Measurements from ENCODE around the gene PTPRK. TPM values are rescaled to one million over a fixed set of nuclear protein-coding genes. Genes with fewer than 3 reads are reported as not detected.

Gene PTPRK
- total and polyA plus RNA-seq, 9 of the 15 experiments (the other 6 are each of a cell fraction or from before 2014, with no cell fraction given) = 0.04 to 0.51 TPM; not detected in 7

GRCh38 chr6:127990074-127990473 lies 530.3 kb downstream of the PTPRK start:
- Histone ChIP-seq H4K20me1 (replicated peaks; ENCODE audit: control insufficient read depth, insufficient read depth, low read length) (no peaks in the 10 kb centered on the region), H2AFZ (ENCODE audit: low read depth, low read length) (no peak overlapping the region), H3K9me3 (replicated peaks; ENCODE audit: control insufficient read depth, insufficient read depth, low read depth, low read length) (0 out of 2 replicates have a peak, but pooled peaks cover 3% of the 10 kb centered on the region), H3K79me2 (ENCODE audit: control insufficient read depth, insufficient read depth, low read length) (no peaks in the 10 kb centered on the region), H3K4me3 (no peak overlapping the region), H3K9me1 (ENCODE audit: control insufficient read depth, insufficient read depth, low read length) (no peaks in the 10 kb centered on the region), H3K9ac (ENCODE audit: insufficient read depth in 1 of 2, low read depth in 2 of 2, low read length in 2 of 2) (no peak overlapping the region), H3K36me3 (ENCODE audit: control insufficient read depth, insufficient read depth, low read length) (no peaks in the 10 kb centered on the region), H3K4me1 (replicated peaks in 1 of 2; ENCODE audit: control insufficient read depth in 2 of 2, insufficient read depth in 2 of 2, low read length in 2 of 2) (no peaks in the 10 kb centered on the region), H3K27ac (ENCODE audit: extremely low read depth, low read depth, low read length) (no peak overlapping the region), H3K27me3 (ENCODE audit: control insufficient read depth in 2 of 2, insufficient read depth in 2 of 2, low read length in 2 of 2) (no peaks in the 10 kb centered on the region), H3K4me2 (ENCODE audit: insufficient read depth, low read length) (no peak overlapping the region)
- intact Hi-C loops (cut with micrococcal nuclease) (no loop called here), in situ Hi-C loops (cut with MboI) (no loop called here)
- DNase-seq (ENCODE audit: extremely low read depth in 1 of 4, low spot score in 3 of 4) (no peak), FAIRE-seq (no peak), ATAC-seq (no peak)
- no TSS peak for BruUV-seq (replicated peaks)
- POLR2A ChIA-PET = no interaction called here
- CTCF ChIA-PET (ENCODE audit: low intra/inter-chr PET ratio) = no interaction called here
- TF ChIP-seq MAFG (tag; conservative IDR thresholded peaks at IDR 0.05) = no peak
- no peak for TF ChIP-seq ZNF263 (CRISPR knock-in tag; IDR thresholded peaks at IDR 0.05; ENCODE audit: borderline replicate concordance)
- no peak for TF ChIP-seq TEAD4 (IDR thresholded peaks at IDR 0.05; ENCODE audit: low read length)
- TF ChIP-seq TEAD4 (CRISPR knock-in tag; IDR thresholded peaks at IDR 0.05; ENCODE audit: borderline replicate concordance) = no peak
- no peak for TF ChIP-seq POLR2A (conservative IDR thresholded peaks at IDR 0.05)
- TF ChIP-seq ESRRA (IDR thresholded peaks at IDR 0.05; ENCODE audit: borderline replicate concordance, low read depth) = no peak
- TF ChIP-seq ZNF77 (CRISPR knock-in tag; IDR thresholded peaks at IDR 0.05) = no peak
- TF ChIP-seq ZFPM2 (CRISPR knock-in tag; IDR thresholded peaks at IDR 0.05) = no peak
- no peak for TF ChIP-seq ZFP1 (CRISPR knock-in tag; IDR thresholded peaks at IDR 0.05)
- no peak for TF ChIP-seq JUND (IDR thresholded peaks at IDR 0.05; ENCODE audit: borderline replicate concordance, low read depth, low read length)
- no peak for TF ChIP-seq JUND (tag; IDR thresholded peaks at IDR 0.05; ENCODE audit: borderline replicate concordance, low read depth, low read length)
- 7% methylated on average over 1 of the region's 1 CpG for WGBS (ENCODE audit: insufficient coverage, low coverage, missing lambda C conversion rate)

Data from K562 (cell line).